ENCODE results near the gene IQGAP2.

IQGAP2 gene

GRCh38 chr5:76457674-76458485 is 54.8 kb downstream of the IQGAP2 start:
- Histone ChIP-seq H3K36me3 (ENCODE audit: insufficient read depth, low read length) (no peaks in the 10 kb centered on the region), H3K4me3 (ENCODE audit: low read length) (no peak overlapping the region), H2AFZ (ENCODE audit: low read depth, low read length) (no peak overlapping the region), H3K4me1 (ENCODE audit: insufficient read depth, low read length) (peaks cover 2% of the 10 kb centered on the region), H3K27me3 (ENCODE audit: insufficient read depth, low read length) (no peaks in the 10 kb centered on the region), H3K9me3 (ENCODE audit: low read length) (no peaks in the 10 kb centered on the region)

GRCh38 chr5:76458486-76458830 is 55.4 kb downstream of the IQGAP2 start:
- Histone ChIP-seq H3K36me3 (ENCODE audit: insufficient read depth, low read length) (no peaks in the 10 kb centered on the region), H3K4me3 (ENCODE audit: low read length) (no peak overlapping the region), H3K9me3 (ENCODE audit: low read length) (no peaks in the 10 kb centered on the region), H3K27me3 (ENCODE audit: insufficient read depth, low read length) (no peaks in the 10 kb centered on the region), H3K4me1 (ENCODE audit: insufficient read depth, low read length) (peaks cover 2% of the 10 kb centered on the region), H2AFZ (ENCODE audit: low read depth, low read length) (no peak overlapping the region)

GRCh38 chr5:76460104-76460503 is 57.0 kb downstream of the IQGAP2 start:
- Histone ChIP-seq H3K27me3 (ENCODE audit: insufficient read depth, low read length) (no peaks in the 10 kb centered on the region), H3K36me3 (ENCODE audit: insufficient read depth, low read length) (no peaks in the 10 kb centered on the region), H3K4me1 (ENCODE audit: insufficient read depth, low read length) (peaks cover 2% of the 10 kb centered on the region)

GRCh38 chr5:76462097-76462667 is 59.1 kb downstream of the IQGAP2 start:
- Histone ChIP-seq H2AFZ (ENCODE audit: low read depth, low read length) (no peak overlapping the region), H3K4me3 (ENCODE audit: low read length) (no peak overlapping the region), H3K9me3 (ENCODE audit: low read length) (no peaks in the 10 kb centered on the region), H3K4me1 (ENCODE audit: insufficient read depth, low read length) (peaks cover 2% of the 10 kb centered on the region), H3K36me3 (ENCODE audit: insufficient read depth, low read length) (no peaks in the 10 kb centered on the region), H3K27me3 (ENCODE audit: insufficient read depth, low read length) (no peaks in the 10 kb centered on the region)

More at GRCh38 chr5:76460104-76460503, 57.0 kb downstream of the IQGAP2 start:
- no peaks in the 10 kb centered on the region for H3K9me3 ChIP-seq (ENCODE audit: low read length)
- H2AFZ ChIP-seq (ENCODE audit: low read depth, low read length): no peak overlapping the region
- H3K4me3 ChIP-seq (ENCODE audit: low read length): no peak overlapping the region

GRCh38 chr5:76467216-76467615 is 64.1 kb downstream of the IQGAP2 start:
- Histone ChIP-seq H3K9me3 (ENCODE audit: low read length) (peaks cover 3% of the 10 kb centered on the region), H2AFZ (ENCODE audit: low read depth, low read length) (no peak overlapping the region), H3K27me3 (ENCODE audit: insufficient read depth, low read length) (no peaks in the 10 kb centered on the region), H3K4me3 (ENCODE audit: low read length) (no peak overlapping the region), H3K36me3 (ENCODE audit: insufficient read depth, low read length) (no peaks in the 10 kb centered on the region), H3K4me1 (ENCODE audit: insufficient read depth, low read length) (no peaks in the 10 kb centered on the region)

- Histone ChIP-seq H3K27me3 (ENCODE audit: insufficient read depth, low read length) (no peaks in the 10 kb centered on the region), H3K4me3 (ENCODE audit: low read length) (no peak overlapping the region), H3K4me1 (ENCODE audit: insufficient read depth, low read length) (no peaks in the 10 kb centered on the region), H3K36me3 (ENCODE audit: insufficient read depth, low read length) (no peaks in the 10 kb centered on the region), H2AFZ (ENCODE audit: low read depth, low read length) (no peak overlapping the region), H3K9me3 (ENCODE audit: low read length) (peaks cover 3% of the 10 kb centered on the region)
Observed at GRCh38 chr5:76468635-76469425, 65.7 kb downstream of the IQGAP2 start.

- H3K4me3 ChIP-seq (ENCODE audit: low read length): no peak overlapping the region
- H3K27me3 ChIP-seq (ENCODE audit: insufficient read depth, low read length): no peaks in the 10 kb centered on the region
- H3K9me3 ChIP-seq (ENCODE audit: low read length): peaks cover 3% of the 10 kb centered on the region
- H3K4me1 ChIP-seq (ENCODE audit: insufficient read depth, low read length): no peaks in the 10 kb centered on the region
- no peaks in the 10 kb centered on the region for H3K36me3 ChIP-seq (ENCODE audit: insufficient read depth, low read length)
- no peak overlapping the region for H2AFZ ChIP-seq (ENCODE audit: low read depth, low read length)
Observed at GRCh38 chr5:76469656-76470290, 66.7 kb downstream of the IQGAP2 start.

GRCh38 chr5:76470976-76471375 is 67.9 kb downstream of the IQGAP2 start:
- H2AFZ ChIP-seq (ENCODE audit: low read depth, low read length): no peak overlapping the region
- no peaks in the 10 kb centered on the region for H3K27me3 ChIP-seq (ENCODE audit: insufficient read depth, low read length)
- no peaks in the 10 kb centered on the region for H3K36me3 ChIP-seq (ENCODE audit: insufficient read depth, low read length)

GRCh38 chr5:76471406-76471805 is 68.3 kb downstream of the IQGAP2 start:
- H2AFZ ChIP-seq (ENCODE audit: low read depth, low read length): no peak overlapping the region
- H3K36me3 ChIP-seq (ENCODE audit: insufficient read depth, low read length): no peaks in the 10 kb centered on the region
- no peaks in the 10 kb centered on the region for H3K27me3 ChIP-seq (ENCODE audit: insufficient read depth, low read length)
- H3K4me1 ChIP-seq (ENCODE audit: insufficient read depth, low read length): no peaks in the 10 kb centered on the region
- H3K4me3 ChIP-seq (ENCODE audit: low read length): no peak overlapping the region
- peaks cover 3% of the 10 kb centered on the region for H3K9me3 ChIP-seq (ENCODE audit: low read length)

More at GRCh38 chr5:76470976-76471375, 67.9 kb downstream of the IQGAP2 start:
- Histone ChIP-seq H3K9me3 (ENCODE audit: low read length) (peaks cover 3% of the 10 kb centered on the region), H3K4me1 (ENCODE audit: insufficient read depth, low read length) (no peaks in the 10 kb centered on the region), H3K4me3 (ENCODE audit: low read length) (no peak overlapping the region)

GRCh38 chr5:76471987-76472334 is 68.9 kb downstream of the IQGAP2 start:
- H2AFZ ChIP-seq (ENCODE audit: low read depth, low read length): no peak overlapping the region
- H3K27me3 ChIP-seq (ENCODE audit: insufficient read depth, low read length): no peaks in the 10 kb centered on the region

GRCh38 chr5:76472335-76473008 is 69.4 kb downstream of the IQGAP2 start:
- Histone ChIP-seq H3K4me1 (ENCODE audit: insufficient read depth, low read length) (no peaks in the 10 kb centered on the region), H3K27me3 (ENCODE audit: insufficient read depth, low read length) (no peaks in the 10 kb centered on the region), H2AFZ (ENCODE audit: low read depth, low read length) (no peak overlapping the region), H3K36me3 (ENCODE audit: insufficient read depth, low read length) (no peaks in the 10 kb centered on the region), H3K9me3 (ENCODE audit: low read length) (peaks cover 3% of the 10 kb centered on the region), H3K4me3 (ENCODE audit: low read length) (no peak overlapping the region)

More at GRCh38 chr5:76471987-76472334, 68.9 kb downstream of the IQGAP2 start:
- H3K4me1 ChIP-seq (ENCODE audit: insufficient read depth, low read length): no peaks in the 10 kb centered on the region
- H3K4me3 ChIP-seq (ENCODE audit: low read length): no peak overlapping the region
- peaks cover 3% of the 10 kb centered on the region for H3K9me3 ChIP-seq (ENCODE audit: low read length)
- H3K36me3 ChIP-seq (ENCODE audit: insufficient read depth, low read length): no peaks in the 10 kb centered on the region

GRCh38 chr5:76473009-76473336 is 69.9 kb downstream of the IQGAP2 start:
- no peaks in the 10 kb centered on the region for H3K27me3 ChIP-seq (ENCODE audit: insufficient read depth, low read length)
- H3K36me3 ChIP-seq (ENCODE audit: insufficient read depth, low read length): no peaks in the 10 kb centered on the region
- peaks cover 3% of the 10 kb centered on the region for H3K9me3 ChIP-seq (ENCODE audit: low read length)
- no peaks in the 10 kb centered on the region for H3K4me1 ChIP-seq (ENCODE audit: insufficient read depth, low read length)
- H2AFZ ChIP-seq (ENCODE audit: low read depth, low read length): no peak overlapping the region
- H3K4me3 ChIP-seq (ENCODE audit: low read length): no peak overlapping the region

Measured in neuron (in vitro differentiated cells).